HEK293T (cell line): ENCODE results near the gene ALK.

Experiments used
- CTCF ChIA-PET: fragments of 350-600 bp; formaldehyde crosslinking; extraction: SDS; loops from one replicate; lab custom pipeline; 2021; ENCODE audit warnings: antibody characterized with exemption, inconsistent platforms; lab: Yijun Ruan, JAX
- POLR2A ChIA-PET: fragments of 350-600 bp; formaldehyde crosslinking; extraction: SDS; loops from one replicate; lab custom pipeline; 2020; ENCODE audit warnings: antibody characterized with exemption, inconsistent platforms; lab: Yijun Ruan, JAX
- DNase-seq: peaks from one replicate; pipeline ENCODE4 v3.0.0; 2012; ENCODE audit warnings: mixed read lengths; ENCODE audit errors: extremely low spot score
- ARNT ChIP-seq: fragments of 450-650 bp; IDR thresholded peaks from 2 replicates; pipeline ENCODE4 v1.6.1; 2017; ENCODE audit warnings: mild to moderate bottlenecking
- BHLHE40 ChIP-seq: fragments of 450-650 bp; IDR thresholded peaks from 2 replicates; pipeline ENCODE4 v1.6.1; 2016; ENCODE audit warnings: mild to moderate bottlenecking, moderate library complexity, borderline replicate concordance
- CTBP1 ChIP-seq: fragments of 450-650 bp; IDR thresholded peaks from 2 replicates; pipeline ENCODE4 v1.6.1; 2016; ENCODE audit warnings: borderline replicate concordance
- ELF4 ChIP-seq: fragments of 450-650 bp; IDR thresholded peaks from 2 replicates; pipeline ENCODE4 v1.6.1; 2017; ENCODE audit warnings: antibody characterized with exemption
- FOXA1 ChIP-seq: fragments of 450-650 bp; IDR thresholded peaks from 2 replicates; pipeline ENCODE4 v1.6.1; 2016; ENCODE audit warnings: mild to moderate bottlenecking
- FOXK2 ChIP-seq: fragments of 450-650 bp; IDR thresholded peaks from 2 replicates; pipeline ENCODE4 v1.6.1; 2016; ENCODE audit warnings: mild to moderate bottlenecking
- FOXM1 ChIP-seq: fragments of 450-650 bp; IDR thresholded peaks from 2 replicates; pipeline ENCODE4 v1.6.1; 2017; ENCODE audit warnings: mild to moderate bottlenecking, borderline replicate concordance
- HDGF ChIP-seq: fragments of 450-650 bp; IDR thresholded peaks from 2 replicates; pipeline ENCODE4 v1.6.1; 2017; ENCODE audit warnings: antibody characterized with exemption, borderline replicate concordance
- L3MBTL2 ChIP-seq: fragments of 450-650 bp; conservative IDR thresholded peaks from 2 replicates; pipeline ENCODE4 v1.6.1; 2016; ENCODE audit warnings: mild to moderate bottlenecking
- LEF1 ChIP-seq: fragments of 450-650 bp; IDR thresholded peaks from 2 replicates; pipeline ENCODE4 v1.6.1; 2017; ENCODE audit warnings: mild to moderate bottlenecking, borderline replicate concordance
- NFRKB ChIP-seq: fragments of 450-650 bp; IDR thresholded peaks from 2 replicates; pipeline ENCODE4 v1.6.1; 2016; ENCODE audit warnings: mild to moderate bottlenecking, moderate library complexity
- SP1 ChIP-seq: fragments of 450-650 bp; IDR thresholded peaks from 2 replicates; pipeline ENCODE4 v1.6.1; 2017
- SUZ12 ChIP-seq: fragments of 450-650 bp; IDR thresholded peaks from 2 replicates; pipeline ENCODE4 v1.6.1; 2016; ENCODE audit warnings: mild to moderate bottlenecking
- TARDBP ChIP-seq: fragments of 450-650 bp; IDR thresholded peaks from 2 replicates; pipeline ENCODE4 v1.6.1; 2016
- ZNF384 ChIP-seq: fragments of 450-650 bp; IDR thresholded peaks from 2 replicates; pipeline ENCODE4 v1.6.1; 2016
- TF ChIP-seq, protein P1 (sequence below): fragments of 450-650 bp; IDR thresholded peaks from 2 replicates; pipeline ENCODE4 v1.6.1; 2016

The ALK gene

DNA sequence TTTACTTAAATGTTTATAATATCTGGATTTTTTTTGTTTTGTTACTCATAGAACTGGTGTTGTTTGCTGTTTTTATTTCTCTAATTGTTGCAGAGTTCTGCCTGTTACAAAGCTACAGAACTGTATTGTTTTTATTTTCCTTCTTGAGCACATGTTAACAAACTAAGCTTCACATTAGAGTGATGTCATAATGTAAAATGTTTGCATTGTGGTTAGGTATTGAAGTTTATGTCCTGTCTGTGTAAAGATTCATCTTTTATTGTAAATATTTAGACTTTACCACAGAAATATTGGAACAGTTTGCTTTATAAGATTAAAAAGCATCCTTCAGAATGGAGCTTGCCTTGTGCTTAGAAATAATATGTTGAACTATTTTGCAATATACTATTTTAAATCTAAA lies 738.5 kb downstream of the ALK start:
- TF ChIP-seq NFRKB (no peak), LEF1 (no peak)
- ChIA-PET CTCF (no interaction called here), POLR2A (no interaction called here)
- DNase-seq, result no peak

DNA sequence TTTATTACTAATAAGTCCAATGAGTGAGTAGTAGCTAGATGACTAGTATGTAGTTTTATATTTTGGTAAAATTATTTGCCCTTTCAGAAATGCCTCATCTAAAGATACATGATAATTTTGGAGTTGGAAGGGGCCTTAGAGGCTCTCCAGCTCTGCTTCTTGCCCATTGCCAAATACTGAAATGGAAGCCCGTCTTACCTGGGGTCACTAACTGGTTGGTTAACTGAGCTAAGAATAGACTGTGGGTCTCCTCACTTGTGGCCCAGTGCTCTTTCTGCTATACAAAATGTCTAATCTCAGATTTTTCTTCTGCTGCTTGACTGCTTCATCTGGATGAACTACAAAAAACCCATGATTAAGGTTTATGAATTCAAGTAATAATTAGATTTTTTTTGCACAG lies 739.1 kb downstream of the ALK start:
- DNase-seq, result no peak
- TF ChIP-seq NFRKB (no peak), ARNT (no peak), L3MBTL2 (no peak)
- ChIA-PET CTCF (no interaction called here), POLR2A (no interaction called here)

DNA sequence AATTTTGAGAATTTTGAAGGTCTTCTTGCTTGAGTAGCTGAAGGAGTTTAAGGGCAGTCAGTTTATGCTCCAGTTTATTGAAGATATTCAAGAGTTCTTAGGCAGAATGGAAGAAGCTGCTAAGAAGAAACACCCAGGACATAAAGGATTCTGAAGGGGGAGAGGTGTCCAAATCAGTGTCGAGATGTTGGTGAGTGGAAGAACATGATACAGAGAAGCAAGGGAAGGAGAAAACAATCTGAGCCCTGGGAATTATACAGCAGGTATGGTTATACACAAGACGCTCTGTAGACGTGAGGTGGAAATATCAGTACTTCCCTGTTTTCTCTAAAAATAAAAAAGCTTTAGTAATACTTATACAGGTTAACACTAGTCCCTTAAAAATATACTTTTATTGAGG lies 746.0 kb downstream of the ALK start:
- no peak for TF ChIP-seq ZNF384
- TF ChIP-seq FOXA1, result no peak
- no peak for TF ChIP-seq HDGF
- no peak for TF ChIP-seq L3MBTL2
- no peak for TF ChIP-seq TARDBP
- POLR2A ChIA-PET, result no interaction called here
- DNase-seq, result no peak
- CTCF ChIA-PET, result interaction anchor here (0.7 kb wide), 1 partner anchor 1238 kb away, joined by 3 read pairs; no protein-coding TSS in a partner anchor

DNA sequence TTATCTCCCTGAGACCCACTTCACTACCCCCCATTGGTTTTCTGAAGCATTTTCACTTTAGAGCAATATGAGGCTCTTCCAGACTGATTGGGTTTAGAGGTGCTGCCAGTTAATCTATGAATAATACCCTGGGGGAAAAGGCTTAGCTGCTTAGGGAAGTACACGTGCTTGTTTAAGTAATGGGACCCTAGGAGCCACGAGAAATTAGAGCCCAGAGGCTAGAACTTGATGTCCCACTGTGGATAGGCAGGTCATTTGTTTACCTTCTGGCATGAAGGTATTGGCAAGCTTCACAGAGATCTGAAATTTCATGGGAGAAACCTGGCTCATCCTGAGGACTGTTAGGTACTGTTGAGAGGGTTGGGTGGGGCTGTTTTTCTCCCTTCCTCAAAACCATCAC lies 746.4 kb downstream of the ALK start:
- no peak for DNase-seq
- TF ChIP-seq L3MBTL2, result no peak
- TF ChIP-seq ARNT, result no peak
- no peak for TF ChIP-seq BHLHE40
- TF ChIP-seq, protein P1, sequence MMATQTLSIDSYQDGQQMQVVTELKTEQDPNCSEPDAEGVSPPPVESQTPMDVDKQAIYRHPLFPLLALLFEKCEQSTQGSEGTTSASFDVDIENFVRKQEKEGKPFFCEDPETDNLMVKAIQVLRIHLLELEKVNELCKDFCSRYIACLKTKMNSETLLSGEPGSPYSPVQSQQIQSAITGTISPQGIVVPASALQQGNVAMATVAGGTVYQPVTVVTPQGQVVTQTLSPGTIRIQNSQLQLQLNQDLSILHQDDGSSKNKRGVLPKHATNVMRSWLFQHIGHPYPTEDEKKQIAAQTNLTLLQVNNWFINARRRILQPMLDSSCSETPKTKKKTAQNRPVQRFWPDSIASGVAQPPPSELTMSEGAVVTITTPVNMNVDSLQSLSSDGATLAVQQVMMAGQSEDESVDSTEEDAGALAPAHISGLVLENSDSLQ, result no peak
- TF ChIP-seq ELF4, result no peak
- TF ChIP-seq HDGF, result no peak
- no peak for TF ChIP-seq FOXM1
- TF ChIP-seq SUZ12, result no peak
- CTCF ChIA-PET, result interaction anchor here (0.7 kb wide), 1 partner anchor 1237 kb away, joined by 3 read pairs; no protein-coding TSS in a partner anchor
- POLR2A ChIA-PET, result no interaction called here

DNA sequence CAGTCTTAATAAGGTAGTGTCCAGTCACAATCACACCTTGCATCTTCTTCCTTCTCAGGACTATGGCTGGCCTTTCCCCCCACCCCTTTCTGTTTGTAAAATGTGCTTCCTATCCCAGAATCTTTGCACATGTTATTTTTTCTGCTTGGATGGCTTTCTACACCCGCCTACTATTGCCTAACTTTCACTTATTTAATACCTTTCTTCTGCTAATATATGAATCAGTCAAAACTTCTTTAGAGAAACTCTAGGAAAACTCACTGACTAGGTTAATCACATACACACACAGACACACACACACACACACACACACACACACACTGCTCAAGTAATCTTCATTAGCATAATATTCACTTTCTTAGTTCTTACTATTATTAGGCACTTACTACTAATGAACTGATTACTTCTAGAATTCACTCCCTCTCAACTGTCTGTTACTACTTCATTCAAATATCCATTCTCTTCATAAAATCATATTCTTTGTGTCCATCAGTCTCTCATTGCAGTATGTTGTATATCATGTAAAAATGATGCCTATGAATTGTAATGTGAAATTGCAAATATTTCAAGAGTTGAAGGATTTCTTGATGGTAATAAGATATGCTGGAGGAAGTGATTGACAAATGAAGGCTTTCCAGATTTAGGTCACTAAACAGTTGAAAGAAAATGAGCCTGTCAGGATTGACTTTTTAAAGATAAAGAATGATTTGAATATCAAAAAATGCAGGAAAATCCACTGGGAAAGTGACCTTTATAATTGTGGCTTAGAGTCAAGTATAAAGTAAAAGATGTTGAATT lies 754.9 kb downstream of the ALK start:
- ChIA-PET POLR2A (no interaction called here), CTCF (no interaction called here)
- no peak for TF ChIP-seq FOXM1
- no peak for TF ChIP-seq SP1
- no peak for TF ChIP-seq SUZ12
- TF ChIP-seq TARDBP, result no peak
- no peak for TF ChIP-seq L3MBTL2
- TF ChIP-seq FOXK2, result no peak
- TF ChIP-seq FOXA1, result no peak
- TF ChIP-seq ELF4, result no peak
- no peak for TF ChIP-seq ZNF384
- TF ChIP-seq HDGF, result no peak
- no peak for TF ChIP-seq ARNT
- TF ChIP-seq NFRKB, result no peak
- TF ChIP-seq CTBP1, result no peak
- TF ChIP-seq, protein P1, result no peak
- no peak for DNase-seq

DNA sequence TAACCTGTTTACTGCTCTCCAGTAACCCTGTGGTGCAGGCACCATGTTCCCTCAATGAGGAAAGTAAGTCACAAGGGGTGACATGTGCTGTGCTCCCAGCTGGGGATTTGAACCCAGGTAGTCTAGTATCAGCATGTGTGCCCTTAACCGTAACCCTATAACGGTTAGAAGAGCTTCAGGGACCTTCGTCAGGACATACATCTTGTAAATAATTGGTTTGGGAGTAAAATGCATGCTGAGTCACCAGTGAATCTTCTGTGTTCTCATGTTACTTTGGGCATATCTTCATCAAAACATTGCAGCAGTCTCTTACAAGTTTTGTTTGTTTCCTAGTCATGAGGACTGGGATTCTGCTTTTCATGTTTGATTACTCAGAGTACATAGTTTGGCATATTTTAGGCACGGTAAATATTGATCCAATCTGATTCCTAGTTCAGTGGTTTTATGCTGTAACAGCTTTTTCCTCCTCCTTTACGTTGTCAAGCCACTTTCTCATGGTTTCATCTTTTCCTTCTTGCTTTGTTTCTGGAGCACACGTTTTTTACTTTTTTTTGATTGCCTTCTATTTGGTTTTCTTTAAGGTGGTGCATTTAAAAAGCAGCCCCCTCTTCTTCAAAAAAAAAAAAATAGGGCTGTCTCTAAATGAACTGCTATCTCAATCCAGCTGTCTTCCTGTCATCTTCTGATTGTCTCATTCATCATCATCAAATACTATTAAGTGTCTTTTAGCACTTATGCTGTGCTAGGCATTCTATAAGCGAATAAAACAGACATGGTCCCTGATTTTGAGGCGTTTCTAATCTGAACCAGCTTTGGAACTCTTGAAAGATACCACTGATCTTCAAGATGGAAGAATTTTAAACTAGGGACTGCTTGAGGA lies 755.8 kb downstream of the ALK start:
- CTCF ChIA-PET, result no interaction called here
- POLR2A ChIA-PET, result no interaction called here
- DNase-seq, result no peak
- TF ChIP-seq NFRKB, result no peak
- TF ChIP-seq BHLHE40, result no peak
- TF ChIP-seq SUZ12, result no peak
- TF ChIP-seq LEF1, result no peak
- TF ChIP-seq FOXK2, result no peak

DNA sequence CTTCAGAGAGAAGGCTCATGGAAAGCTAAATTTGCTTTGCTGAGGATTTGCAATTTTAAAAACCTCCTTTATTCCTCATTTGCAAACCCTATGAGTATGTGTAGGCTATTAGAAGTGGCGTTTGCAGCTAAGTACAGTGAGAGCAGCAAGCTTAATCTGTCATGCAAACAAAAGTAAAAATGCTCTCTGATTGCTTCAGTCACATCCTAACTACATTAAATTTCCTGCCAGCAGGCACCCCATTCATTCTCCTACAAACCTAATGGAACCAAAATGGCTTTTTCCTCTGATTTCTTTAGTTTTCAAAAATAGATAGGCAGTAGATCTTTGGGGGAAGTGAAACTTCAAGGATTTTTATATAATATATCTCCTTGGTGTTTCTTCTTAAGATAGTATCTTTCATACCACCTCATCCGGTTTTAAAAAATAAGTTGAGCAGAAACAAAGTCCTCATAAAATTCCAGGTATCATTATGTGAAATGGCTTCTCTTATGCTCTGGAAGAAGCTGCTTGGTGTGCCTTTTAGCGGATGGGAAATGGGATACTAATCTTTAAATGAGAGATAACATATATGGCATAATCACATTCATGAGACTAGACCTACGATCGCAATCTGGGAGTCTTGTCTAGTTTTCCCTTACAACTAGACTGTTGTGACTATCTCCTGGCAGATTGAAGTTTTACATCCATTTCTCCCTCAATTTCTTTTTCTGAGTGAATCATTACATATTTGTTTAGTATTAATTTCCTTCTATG lies 757.1 kb downstream of the ALK start:
- TF ChIP-seq FOXK2 (no peak), HDGF (no peak), SUZ12 (no peak), ARNT (no peak), L3MBTL2 (no peak), LEF1 (no peak), CTBP1 (no peak), ZNF384 (no peak), ELF4 (no peak)
- TF ChIP-seq, protein P1, result no peak
- DNase-seq, result no peak
- ChIA-PET POLR2A (no interaction called here), CTCF (no interaction called here)
